HTR-8/SVneo (cell line): Measurements from ENCODE around the gene CABP2.
"Not testable (repeated sequence)": the region's sequence is repeated elsewhere in the genome, so short reads cannot be mapped to it uniquely, and the experiment has no call there.

ENCODE experiments used
- DNase-seq: peaks from one replicate; pipeline ENCODE4 v3.0.0; 2011; ENCODE audit warnings: low spot score, mixed read lengths; ENCODE audit not compliant: insufficient read length
- FAIRE-seq: peaks from 2 replicates; lab custom pipeline; 2011; peaks lifted over from hg19 to GRCh38; lab: Jason Lieb, UNC

Gene CABP2

DNA sequence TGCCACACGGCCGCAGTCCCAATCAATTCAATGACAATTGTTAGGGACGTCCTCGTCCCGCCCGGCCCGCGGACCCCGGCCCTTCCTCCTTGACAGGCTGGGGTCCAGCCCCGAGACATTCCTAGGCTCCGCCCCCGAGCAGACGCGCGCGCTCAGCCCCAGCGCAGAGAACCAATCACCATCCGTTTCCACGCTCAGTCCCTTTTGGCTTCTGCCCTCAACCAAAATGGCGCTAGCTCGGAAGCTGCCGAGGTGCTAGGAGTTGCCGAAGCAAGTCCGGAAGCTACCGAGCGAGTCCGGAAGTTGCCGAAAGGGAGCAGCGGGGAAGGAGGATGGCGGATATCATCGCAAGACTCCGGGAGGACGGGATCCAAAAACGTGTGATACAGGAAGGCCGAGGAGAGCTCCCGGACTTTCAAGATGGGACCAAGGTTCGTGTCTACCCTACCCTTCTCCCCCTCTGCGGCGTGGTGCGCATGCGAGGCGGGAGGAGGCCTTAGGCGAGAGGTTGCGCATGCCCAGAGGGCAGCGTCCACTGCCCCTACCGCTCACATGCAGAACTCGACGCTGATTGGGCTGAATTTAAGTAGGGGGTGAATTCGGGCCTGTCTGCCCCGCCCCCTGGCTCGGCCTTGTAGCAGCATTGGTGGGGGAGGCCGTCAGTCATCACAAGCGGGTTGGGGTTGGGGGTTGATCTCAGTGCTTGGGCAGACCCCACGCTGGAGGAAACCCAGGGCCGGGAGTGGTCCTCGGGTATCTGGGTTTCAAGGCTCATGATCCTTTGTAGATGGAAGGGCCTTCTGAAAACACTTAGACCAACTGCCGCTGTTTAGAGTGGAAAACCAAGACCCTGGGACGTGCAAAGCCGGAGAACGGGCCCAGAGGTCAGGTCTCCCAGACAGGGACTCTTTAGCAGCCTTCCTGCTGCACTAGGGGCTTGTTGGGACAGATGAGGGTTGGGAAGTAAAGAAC, 40.1 kb downstream of the CABP2 start, which contains the start of gene AIP:
Gene AIP (plus strand): TSS at position 200 of the 972 bp plus-strand sequence. CDS start 133 bp downstream, at position 333.
- DNase-seq: peak; percentile 100
- peak; percentile 96 for FAIRE-seq

DNA sequence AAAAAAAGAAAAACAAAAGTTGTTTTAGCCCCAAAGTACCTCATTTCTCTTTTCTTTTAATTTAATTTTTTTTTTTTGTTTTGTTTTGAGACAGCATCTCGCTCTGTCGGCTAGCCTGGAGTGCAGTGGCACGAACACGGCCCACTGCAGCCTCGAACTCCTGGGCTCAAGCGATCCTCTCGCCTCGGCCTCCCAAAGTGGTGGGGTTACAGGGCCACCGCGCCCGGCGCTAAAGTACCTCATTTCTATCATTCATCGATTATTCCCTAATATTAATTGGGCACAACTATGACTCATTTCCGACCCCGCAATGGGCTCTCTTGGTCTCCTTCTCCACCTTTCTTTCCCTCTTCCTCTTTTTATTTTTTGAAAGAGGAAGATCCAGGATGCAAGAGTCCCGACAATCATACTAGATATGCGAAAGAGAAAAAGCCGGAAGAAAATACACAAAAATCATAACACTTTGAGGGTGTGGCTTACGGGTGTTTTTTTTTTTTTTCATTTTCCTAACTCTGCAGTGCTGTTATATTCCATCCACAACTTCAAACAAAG, 40.9 kb downstream of the CABP2 start:
- DNase-seq (no peak), FAIRE-seq (no peak)

DNA sequence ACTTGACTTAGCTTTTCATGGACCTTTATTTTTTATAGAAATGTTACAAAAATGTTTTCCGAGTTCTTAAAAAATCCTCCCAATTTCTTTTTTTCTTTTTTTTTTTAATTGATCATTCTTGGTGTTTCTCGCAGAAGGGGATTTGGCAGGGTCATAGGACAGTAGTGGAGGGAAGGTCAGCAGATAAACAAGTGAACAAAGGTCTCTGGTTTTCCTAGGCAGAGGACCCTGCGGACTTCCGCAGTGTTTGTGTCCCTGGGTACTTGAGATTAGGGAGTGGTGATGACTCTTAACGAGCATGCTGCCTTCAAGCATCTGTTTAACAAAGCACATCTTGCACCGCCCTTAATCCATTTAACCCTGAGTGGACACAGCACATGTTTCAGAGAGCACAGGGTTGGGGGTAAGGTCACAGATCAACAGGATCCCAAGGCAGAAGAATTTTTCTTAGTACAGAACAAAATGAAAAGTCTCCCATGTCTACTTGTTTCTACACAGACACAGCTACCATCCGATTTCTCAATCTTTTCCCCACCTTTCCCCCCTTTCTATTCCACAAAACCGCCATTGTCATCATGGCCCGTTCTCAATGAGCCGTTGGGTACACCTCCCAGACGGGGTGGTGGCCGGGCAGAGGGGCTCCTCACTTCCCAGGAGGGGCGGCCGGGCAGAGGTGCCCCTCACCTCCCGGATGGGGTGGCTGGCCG, 45.7 kb downstream of the CABP2 start:
- not testable (repeated sequence) for FAIRE-seq, DNase-seq

DNA sequence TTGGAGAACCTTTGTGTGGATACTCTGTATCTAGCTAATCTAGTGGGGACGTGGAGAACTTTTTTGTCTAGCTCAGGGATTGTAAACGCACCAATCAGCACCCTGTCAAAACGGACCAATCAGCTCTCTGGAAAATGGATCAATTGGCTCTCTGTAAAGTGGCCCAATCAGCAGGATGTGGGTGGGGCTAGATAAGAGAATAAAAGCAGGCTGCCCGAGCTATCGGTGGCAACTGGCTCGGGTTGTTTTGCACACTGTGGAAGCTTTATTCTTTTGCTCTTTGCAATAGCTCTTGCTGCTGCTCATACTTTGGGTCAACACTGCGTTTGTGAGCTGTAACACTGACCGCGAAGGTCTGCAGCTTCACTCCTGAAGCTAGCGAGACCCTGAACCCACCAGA, 46.6 kb downstream of the CABP2 start:
- not testable (repeated sequence) for DNase-seq, FAIRE-seq

DNA sequence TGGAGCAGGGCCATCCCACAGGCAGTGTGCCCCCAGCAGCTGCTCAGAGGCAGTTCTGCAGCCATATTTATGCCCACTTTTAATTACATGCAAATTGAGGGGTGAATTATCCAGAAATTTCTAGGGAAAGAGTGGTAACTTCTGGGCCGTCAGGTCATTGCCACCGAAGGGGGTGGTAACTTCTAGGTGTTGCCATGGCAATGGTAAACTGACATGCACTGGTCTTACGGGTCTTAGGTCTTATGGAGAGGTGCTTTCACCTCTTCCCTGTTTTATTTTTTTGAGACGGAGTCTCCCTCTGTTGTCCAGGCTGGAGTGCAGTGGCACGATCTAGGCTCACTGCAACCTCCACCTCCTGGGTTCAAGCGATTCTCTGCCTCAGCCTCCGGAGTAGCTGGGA, 50.4 kb downstream of the CABP2 start:
- FAIRE-seq: no peak
- DNase-seq: no peak

DNA sequence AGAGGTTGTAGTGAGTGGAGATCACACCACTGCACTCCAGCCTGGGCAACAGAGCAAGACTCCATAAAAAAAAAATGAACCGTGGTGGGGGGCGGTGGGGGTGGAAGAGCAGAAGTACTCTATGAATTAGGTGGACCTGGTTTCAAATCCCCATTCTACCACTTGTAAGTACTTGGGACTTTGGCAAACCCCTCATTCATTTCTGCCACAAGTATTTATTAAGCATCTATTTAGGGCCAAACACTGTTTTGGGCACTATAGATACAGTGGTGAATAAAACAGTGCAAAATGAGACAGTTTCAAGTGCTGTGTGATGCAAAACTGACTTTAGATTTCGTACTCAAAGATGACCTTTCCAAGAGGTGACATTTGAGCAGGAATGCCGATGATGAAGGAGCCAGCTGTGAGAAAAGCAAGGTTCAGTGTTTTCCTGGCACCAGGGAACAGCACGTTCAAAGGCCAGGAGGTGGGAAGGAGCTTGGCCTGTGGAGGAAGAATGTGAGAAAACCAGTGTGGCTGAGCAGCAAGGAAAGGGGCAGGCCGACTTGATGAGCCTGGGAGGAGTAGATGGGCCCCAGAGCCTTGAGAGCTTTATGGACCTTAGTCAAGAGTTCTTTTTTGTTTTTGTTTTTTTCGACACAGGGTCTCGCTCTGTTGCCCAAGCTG, 52.8 kb downstream of the CABP2 start:
- FAIRE-seq: no peak
- no peak for DNase-seq

DNA sequence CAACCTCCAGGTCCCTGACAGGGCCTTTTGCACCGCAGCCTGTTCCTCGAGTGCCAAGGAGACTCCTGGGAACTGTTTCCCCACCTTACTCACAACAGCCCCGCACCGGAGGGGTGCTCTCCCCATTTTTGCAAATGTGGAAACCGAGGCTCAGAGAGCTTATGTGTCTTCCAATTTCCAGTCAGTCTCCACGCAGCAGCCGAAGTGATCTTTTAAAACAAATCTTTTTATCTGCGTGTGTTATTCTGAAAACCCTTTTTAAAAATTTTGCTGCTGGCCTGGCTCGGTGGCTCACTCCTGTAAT, 53.8 kb downstream of the CABP2 start:
- FAIRE-seq (no peak), DNase-seq (no peak)
